ENCODE measurements around the gene PLOD3. TPM values are rescaled to one million over a fixed set of nuclear protein-coding genes. Genes with fewer than 3 reads are reported as not detected.

Gene PLOD3
- total and polyA plus RNA-seq, 2 of the 8 experiments (the other 6 are each of a cell fraction or from before 2014, with no cell fraction given): 28.4 to 47.2 TPM

DNA sequence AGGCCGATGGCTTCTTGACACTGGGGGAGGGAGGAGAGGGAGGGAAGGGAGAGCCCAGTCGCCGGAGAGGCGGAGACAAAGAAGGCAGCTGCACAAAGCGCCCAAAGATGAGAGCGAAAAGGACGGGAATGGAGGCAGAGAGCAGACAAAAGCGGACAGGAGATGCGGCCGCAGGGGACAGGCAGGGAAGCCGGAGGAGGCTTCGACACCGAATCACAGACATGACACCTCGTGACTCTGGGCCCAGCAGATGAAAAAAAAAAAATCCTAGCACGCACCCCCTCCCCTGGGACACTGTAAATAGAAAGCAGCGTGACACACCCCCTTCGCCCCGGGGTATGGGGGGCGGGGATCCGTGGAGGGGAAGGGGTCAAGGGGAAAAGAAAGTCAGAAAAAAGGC lies 38.3 kb downstream of the PLOD3 start:
- peaks cover 0 to 9% (median 6%) of the 10 kb centered on the region in 4 experiments; a peak in 6 of 7 replicates for H3K4me1 ChIP-seq (replicated peaks in 1 of 4; ENCODE audit: control insufficient read depth in 3 of 4, insufficient read depth in 4 of 4, low read length in 3 of 4)
- H2AFZ ChIP-seq (ENCODE audit: low read length): 0 out of 2 replicates have a peak overlapping the region, but pooled peaks have one; percentile 40
- H4K5ac ChIP-seq (ENCODE audit: insufficient read length, low read depth, low read length): no peak overlapping the region
- no peak overlapping the region for H2BK20ac ChIP-seq (ENCODE audit: low read length)
- no peaks in the 10 kb centered on the region for H3K79me2 ChIP-seq (ENCODE audit: control insufficient read depth in 1 of 2, insufficient read depth in 2 of 2, low read length in 2 of 2)
- peaks cover 26 to 69% (median 60%) of the 10 kb centered on the region in 4 experiments for H3K27me3 ChIP-seq (replicated peaks in 1 of 4; ENCODE audit: control insufficient read depth in 3 of 4, extremely low read depth in 1 of 4, insufficient read depth in 3 of 4, low read length in 3 of 4)
- peak overlapping the region; percentile 90 for H3K4me2 ChIP-seq (ENCODE audit: insufficient read depth in 1 of 2, low read depth in 2 of 2, low read length in 2 of 2)
- no peak overlapping the region for H3K9ac ChIP-seq (replicated peaks in 1 of 4; ENCODE audit: extremely low read depth in 1 of 4, low read depth in 3 of 4, low read length in 3 of 4)
- H4K8ac ChIP-seq (ENCODE audit: extremely low read depth, insufficient read depth, low read length): no peak overlapping the region
- no peak overlapping the region; the same call in 1 of the 2 replicates for H3K18ac ChIP-seq (ENCODE audit: extremely low read depth, low read length)
- no peak overlapping the region for H2BK15ac ChIP-seq (ENCODE audit: low read length)
- no peak overlapping the region for H2BK12ac ChIP-seq (ENCODE audit: low read depth, low read length)
- H3K23me2 ChIP-seq (ENCODE audit: low read depth, low read length): peaks cover 22% of the 10 kb centered on the region
- no peak overlapping the region for H3K23ac ChIP-seq (ENCODE audit: insufficient read length)
- no peaks in the 10 kb centered on the region for H3K79me1 ChIP-seq (ENCODE audit: low read depth, low read length)
- 3% methylated on average over 13 of the region's 20 CpGs; no CpG with 5 or more reads in 1 of the 2 experiments for WGBS, 2 experiments (ENCODE audit: extremely low coverage in 1 of 2, insufficient coverage in 1 of 2, insufficient read length in 1 of 2, insufficient replicate concordance in 2 of 2, low coverage in 1 of 2, low lambda C conversion rate in 2 of 2, missing lambda C conversion rate in 1 of 2)
- H3K4me3 ChIP-seq (ENCODE audit: extremely low read depth in 1 of 4, insufficient read depth in 2 of 4, low read depth in 3 of 4, low read length in 4 of 4): peak overlapping the region; percentile 48 to 77 (median 68)
- ChIA-PET CTCF (ENCODE audit: partially characterized antibody) (interaction anchor here (0.6 to 1.1 kb wide), 4 partner anchors 10 to 36 kb away, joined by 3 to 5 read pairs (median 4); no protein-coding TSS in a partner anchor), POLR2A (ENCODE audit: partially characterized antibody) (interaction anchor here (0.7 kb wide), 1 partner anchor 23 kb away, joined by 4 read pairs; no protein-coding TSS in a partner anchor)
- no peak overlapping the region for H3K14ac ChIP-seq (ENCODE audit: insufficient read length)
- H3K36me3 ChIP-seq (ENCODE audit: control insufficient read depth in 2 of 4, insufficient read depth in 4 of 4, low read length in 3 of 4): no peaks in the 10 kb centered on the region
- no peak overlapping the region for H4K91ac ChIP-seq (replicated peaks; ENCODE audit: insufficient read length, low read length)
- no peak overlapping the region for H3K56ac ChIP-seq (replicated peaks; ENCODE audit: insufficient read length, low read depth, low read length)
- DNase-seq (ENCODE audit: low read depth in 1 of 2, low spot score in 2 of 2): no peak
- no peak overlapping the region for H2BK5ac ChIP-seq (ENCODE audit: low read depth, low read length)
- H3K27ac ChIP-seq (ENCODE audit: low read depth, low read length): no peak overlapping the region
- H3K9me3 ChIP-seq (ENCODE audit: insufficient read depth in 2 of 2, low read depth in 1 of 2, low read length in 1 of 2): no peaks in the 10 kb centered on the region
- H4K20me1 ChIP-seq (replicated peaks in 1 of 2; ENCODE audit: control insufficient read depth in 1 of 2, insufficient read depth in 2 of 2, low read length in 2 of 2): no peaks in the 10 kb centered on the region
- FAIRE-seq: no peak
- no peak overlapping the region for H2BK120ac ChIP-seq (replicated peaks; ENCODE audit: low read depth, low read length)
- no peak overlapping the region for H2AK5ac ChIP-seq (ENCODE audit: low read depth, low read length)
- H3K4ac ChIP-seq (replicated peaks; ENCODE audit: insufficient read length, low read depth, low read length): no peak overlapping the region
- TF ChIP-seq SUZ12 (IDR thresholded peaks at IDR 0.05; ENCODE audit: low read length): no peak
- peak; percentile 61 for TF ChIP-seq SAP30 (IDR thresholded peaks at IDR 0.05; ENCODE audit: insufficient read depth, insufficient replicate concordance, low read length)
- TF ChIP-seq, protein P1, sequence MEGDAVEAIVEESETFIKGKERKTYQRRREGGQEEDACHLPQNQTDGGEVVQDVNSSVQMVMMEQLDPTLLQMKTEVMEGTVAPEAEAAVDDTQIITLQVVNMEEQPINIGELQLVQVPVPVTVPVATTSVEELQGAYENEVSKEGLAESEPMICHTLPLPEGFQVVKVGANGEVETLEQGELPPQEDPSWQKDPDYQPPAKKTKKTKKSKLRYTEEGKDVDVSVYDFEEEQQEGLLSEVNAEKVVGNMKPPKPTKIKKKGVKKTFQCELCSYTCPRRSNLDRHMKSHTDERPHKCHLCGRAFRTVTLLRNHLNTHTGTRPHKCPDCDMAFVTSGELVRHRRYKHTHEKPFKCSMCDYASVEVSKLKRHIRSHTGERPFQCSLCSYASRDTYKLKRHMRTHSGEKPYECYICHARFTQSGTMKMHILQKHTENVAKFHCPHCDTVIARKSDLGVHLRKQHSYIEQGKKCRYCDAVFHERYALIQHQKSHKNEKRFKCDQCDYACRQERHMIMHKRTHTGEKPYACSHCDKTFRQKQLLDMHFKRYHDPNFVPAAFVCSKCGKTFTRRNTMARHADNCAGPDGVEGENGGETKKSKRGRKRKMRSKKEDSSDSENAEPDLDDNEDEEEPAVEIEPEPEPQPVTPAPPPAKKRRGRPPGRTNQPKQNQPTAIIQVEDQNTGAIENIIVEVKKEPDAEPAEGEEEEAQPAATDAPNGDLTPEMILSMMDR (IDR thresholded peaks at IDR 0.05; ENCODE audit: control extremely low read depth in 1 of 3, insufficient read depth in 1 of 3, low read depth in 1 of 3, low read length in 3 of 3): no peak
- TF ChIP-seq KDM4A (IDR thresholded peaks at IDR 0.05; ENCODE audit: low read depth, low read length, severe bottlenecking): peak; percentile 49
- TF ChIP-seq ASH2L (IDR thresholded peaks at IDR 0.05; ENCODE audit: low read length): peak; percentile 28
- TF ChIP-seq RBBP5 (IDR thresholded peaks at IDR 0.05; ENCODE audit: borderline replicate concordance, low read depth, low read length): no peak
- TF ChIP-seq POLR2AphosphoS5 (IDR thresholded peaks at IDR 0.05; ENCODE audit: low read depth, low read length): no peak
- TF ChIP-seq SRF (IDR thresholded peaks at IDR 0.05; ENCODE audit: low read depth, low read length): no peak
- TF ChIP-seq HDAC2 (IDR thresholded peaks at IDR 0.05; ENCODE audit: borderline replicate concordance in 1 of 2, low read depth in 2 of 2, low read length in 2 of 2): no peak
